Astrocyte (in vitro differentiated cells and primary cell): Measurements from ENCODE around the gene LEFTY1.

Experiments used
- CTCF ChIP-seq: IDR thresholded peaks from 2 replicates; pipeline ENCODE4 v1.5.1; 2011; ENCODE audit warnings: low read depth, mild to moderate bottlenecking, inconsistent platforms, low read length, moderate library complexity; ENCODE audit not compliant: insufficient read depth
- EZH2 ChIP-seq: IDR thresholded peaks from 2 replicates; pipeline ENCODE4 v1.6.1; 2012; ENCODE audit warnings: mild to moderate bottlenecking, low read length, inconsistent platforms; ENCODE audit not compliant: insufficient read depth

GRCh38 chr1:225892307-225892706, 3.4 kb upstream of the LEFTY1 start:
- no peak for TF ChIP-seq CTCF
- no peak for TF ChIP-seq EZH2
